DOHH2 (cell line): Measurements from ENCODE around the gene ACYP2.

ENCODE experiments used
- H3F3A ChIP-seq: fragments of 200-600 bp; sonication (generic), shearing (Covaris generic); 2 replicates; pipeline ENCODE4 v1.6.0; 2016; ENCODE audit warnings: antibody characterized with exemption, mild to moderate bottlenecking; ENCODE audit not compliant: control insufficient read depth, insufficient read depth
- H3K27ac ChIP-seq: fragments of 200-600 bp; sonication (generic); 2 replicates; pipeline ENCODE4 v1.5.1; 2014; ENCODE audit warnings: low read depth, mild to moderate bottlenecking, low read length, moderate library complexity
- H3K27me3 ChIP-seq: fragments of 200-600 bp; sonication (generic); 2 replicates; pipeline ENCODE4 v1.6.1; 2014; ENCODE audit warnings: mild to moderate bottlenecking, low read length, mixed read lengths; ENCODE audit not compliant: control insufficient read depth
- H3K36me3 ChIP-seq: fragments of 200-600 bp; sonication (generic); 2 replicates; pipeline ENCODE4 v1.6.1; 2014; ENCODE audit warnings: mild to moderate bottlenecking, low read length, moderate library complexity, mixed read lengths; ENCODE audit not compliant: control insufficient read depth
- H3K4me1 ChIP-seq: fragments of 200-600 bp; sonication (generic); 2 replicates; pipeline ENCODE4 v1.6.1; 2014; ENCODE audit warnings: mild to moderate bottlenecking, low read length, mixed read lengths; ENCODE audit not compliant: control insufficient read depth
- H3K4me2 ChIP-seq: fragments of 200-600 bp; sonication (generic); 2 replicates; pipeline ENCODE4 v1.6.0; 2014; ENCODE audit warnings: mild to moderate bottlenecking, low read length, moderate library complexity
- H3K4me3 ChIP-seq: fragments of 200-600 bp; sonication (generic); 2 replicates; pipeline ENCODE4 v1.5.1; 2014; ENCODE audit warnings: mild to moderate bottlenecking, low read length, mixed read lengths
- H3K79me2 ChIP-seq: fragments of 200-600 bp; sonication (generic); 2 replicates; pipeline ENCODE4 v1.6.1; 2014; ENCODE audit warnings: mild to moderate bottlenecking, low read length, mixed read lengths; ENCODE audit not compliant: control insufficient read depth
- H3K9me2 ChIP-seq: fragments of 200-600 bp; sonication (generic); replicated peaks from 2 replicates; pipeline ENCODE4 v1.6.1; 2014; ENCODE audit warnings: mild to moderate bottlenecking, low read length, mixed read lengths; ENCODE audit not compliant: control insufficient read depth
- H3K9me3 ChIP-seq: fragments of 200-600 bp; sonication (generic); 2 replicates; pipeline ENCODE4 v1.6.1; 2014; ENCODE audit warnings: antibody characterized with exemption, low read length, mixed read lengths; ENCODE audit not compliant: control insufficient read depth, insufficient read depth
- H4K20me1 ChIP-seq: fragments of 200-600 bp; sonication (generic); 2 replicates; pipeline ENCODE4 v1.6.0; 2014; ENCODE audit warnings: low read depth, mild to moderate bottlenecking, antibody characterized with exemption, low read length, moderate library complexity; ENCODE audit not compliant: control insufficient read depth, insufficient read depth
- CTCF ChIP-seq: fragments of 200-600 bp; sonication (generic); IDR thresholded peaks from one replicate; pipeline ENCODE4 v1.5.1; 2014; ENCODE audit warnings: antibody characterized with exemption, mild to moderate bottlenecking, low read depth, low read length; ENCODE audit not compliant: poor library complexity, severe bottlenecking
- EZH2phosphoT487 ChIP-seq: fragments of 200-600 bp; sonication (generic); IDR thresholded peaks from 2 replicates; pipeline ENCODE4 v1.6.1; 2017; ENCODE audit warnings: borderline replicate concordance, mild to moderate bottlenecking, antibody characterized with exemption, low read length, moderate library complexity, mixed read lengths

The ACYP2 gene

DNA sequence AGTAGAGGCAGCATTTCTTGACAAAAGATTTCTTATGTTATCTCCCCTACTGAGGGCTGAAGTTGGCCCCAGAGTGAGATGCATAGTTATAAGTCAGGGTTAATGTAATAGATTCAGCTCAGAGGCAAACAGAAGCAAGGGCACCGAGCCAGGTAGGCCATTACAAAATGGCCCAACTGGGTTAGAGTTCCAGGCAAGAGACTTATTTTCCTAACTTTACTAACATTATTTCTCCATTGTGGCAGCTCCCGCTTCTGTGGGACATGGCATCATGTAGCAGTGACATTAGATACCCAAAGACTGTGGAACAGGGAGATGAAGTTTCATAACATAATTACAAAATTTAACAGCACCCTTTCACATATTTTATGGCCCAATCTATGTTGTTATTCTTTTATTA lies 113.5 kb downstream of the ACYP2 start:
- no peaks in the 10 kb centered on the region for H3K4me1 ChIP-seq
- no peak overlapping the region for H3K4me3 ChIP-seq

GRCh38 chr2:54233832-54234649 lies 118.6 kb downstream of the ACYP2 start:
- Histone ChIP-seq H4K20me1 (no peaks in the 10 kb centered on the region), H3K27ac (no peak overlapping the region), H3K79me2 (no peaks in the 10 kb centered on the region)

More for the DNA sequence above, 113.5 kb downstream of the ACYP2 start:
- Histone ChIP-seq H3K27ac (no peak overlapping the region), H3K79me2 (no peaks in the 10 kb centered on the region), H3K27me3 (no peaks in the 10 kb centered on the region), H3F3A (no peaks in the 10 kb centered on the region), H3K4me2 (no peak overlapping the region), H3K9me3 (no peaks in the 10 kb centered on the region), H3K9me2 (no peaks in the 10 kb centered on the region), H3K36me3 (no peaks in the 10 kb centered on the region), H4K20me1 (no peaks in the 10 kb centered on the region)
- no peak for TF ChIP-seq CTCF
- TF ChIP-seq EZH2phosphoT487, result no peak

DNA sequence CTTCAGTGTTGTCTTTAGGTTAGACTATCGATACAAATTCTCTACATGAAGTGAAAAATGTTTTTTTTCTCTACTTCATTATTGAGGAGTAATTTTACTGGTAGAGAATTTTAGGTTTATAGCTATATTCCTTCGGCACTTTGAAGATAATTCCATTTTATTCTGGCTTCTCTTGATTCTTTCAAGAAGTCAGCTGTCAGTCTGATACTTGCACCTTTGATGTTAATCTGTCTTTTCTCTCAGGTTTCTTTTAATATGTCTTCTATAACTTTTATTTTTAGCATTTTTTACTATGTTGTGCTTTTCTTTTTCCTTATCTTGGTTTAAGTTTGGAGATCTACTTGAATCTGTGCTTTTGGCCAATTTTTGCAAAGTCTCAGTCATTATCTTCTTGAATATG lies 122.0 kb downstream of the ACYP2 start:
- Histone ChIP-seq H3K36me3 (no peaks in the 10 kb centered on the region), H3K4me2 (no peak overlapping the region), H3K27me3 (no peaks in the 10 kb centered on the region), H3K4me3 (no peak overlapping the region), H3K79me2 (no peaks in the 10 kb centered on the region), H3K4me1 (no peaks in the 10 kb centered on the region), H3K9me3 (no peaks in the 10 kb centered on the region), H3F3A (no peaks in the 10 kb centered on the region), H4K20me1 (no peaks in the 10 kb centered on the region), H3K27ac (no peak overlapping the region), H3K9me2 (no peaks in the 10 kb centered on the region)
- TF ChIP-seq CTCF, result no peak
- TF ChIP-seq EZH2phosphoT487, result no peak

More at GRCh38 chr2:54233832-54234649, 118.6 kb downstream of the ACYP2 start:
- no peaks in the 10 kb centered on the region for H3K9me2 ChIP-seq
- H3K4me1 ChIP-seq, result no peaks in the 10 kb centered on the region
- H3K4me2 ChIP-seq, result no peak overlapping the region
- H3K36me3 ChIP-seq, result no peaks in the 10 kb centered on the region
- H3K27me3 ChIP-seq, result no peaks in the 10 kb centered on the region
- H3K9me3 ChIP-seq, result no peaks in the 10 kb centered on the region
- TF ChIP-seq CTCF, result no peak
- no peak for TF ChIP-seq EZH2phosphoT487
- H3K4me3 ChIP-seq, result no peak overlapping the region
- H3F3A ChIP-seq, result no peaks in the 10 kb centered on the region
